Central memory CD4-positive, alpha-beta T cell (primary cell): ENCODE measurements around the gene CXXC1.
"Not testable (repeated sequence)": the region's sequence is repeated elsewhere in the genome, so short reads cannot be mapped to it uniquely, and the experiment has no call there.

Experiments used
- DNase-seq: peaks from one replicate; pipeline ENCODE4 v3.0.0; 2022

Gene CXXC1

GRCh38 chr18:50297621-50298442 is 10.3 kb upstream of the CXXC1 start:
- peak; percentile 60 for DNase-seq

GRCh38 chr18:50293039-50293438 is 5.5 kb upstream of the CXXC1 start:
- no peak for DNase-seq

- no peak for DNase-seq
Observed at GRCh38 chr18:50289108-50289443, 1.6 kb upstream of the CXXC1 start.

- not testable (repeated sequence) for DNase-seq
Observed at GRCh38 chr18:50288348-50289107, 1.0 kb upstream of the CXXC1 start.

GRCh38 chr18:50287028-50287440 is 458 bp downstream of the CXXC1 start:
- no peak for DNase-seq

GRCh38 chr18:50286391-50287027 is 983 bp downstream of the CXXC1 start:
- no peak for DNase-seq

- no peak for DNase-seq
Observed at GRCh38 chr18:50285631-50286321, 1.7 kb downstream of the CXXC1 start.

- DNase-seq: no peak
Observed at GRCh38 chr18:50285071-50285470, 2.4 kb downstream of the CXXC1 start.

GRCh38 chr18:50284255-50284885 is 3.1 kb downstream of the CXXC1 start:
- no peak for DNase-seq

- DNase-seq: no peak
Observed at GRCh38 chr18:50283469-50284209, 3.9 kb downstream of the CXXC1 start.

GRCh38 chr18:50282521-50283335 is 4.8 kb downstream of the CXXC1 start:
- DNase-seq: no peak

- DNase-seq: no peak
Observed at GRCh38 chr18:50281972-50282520, 5.4 kb downstream of the CXXC1 start.

- peak; percentile 98 for DNase-seq
Observed at GRCh38 chr18:50281295-50281971, 6.1 kb downstream of the CXXC1 start, which contains the start of gene MBD1. Gene MBD1 (minus strand): TSS chr18:50281523. CDS start chr18:50279992, 1,531 bp downstream.

- no peak for DNase-seq
Observed at GRCh38 chr18:50280707-50281294, 6.7 kb downstream of the CXXC1 start.

GRCh38 chr18:50279752-50280151 is 7.7 kb downstream of the CXXC1 start:
- DNase-seq: no peak

- no peak for DNase-seq
Observed at GRCh38 chr18:50277942-50278341, 9.6 kb downstream of the CXXC1 start.

GRCh38 chr18:50276452-50276851 is 11.0 kb downstream of the CXXC1 start:
- no peak for DNase-seq

GRCh38 chr18:50275503-50276036 is 11.9 kb downstream of the CXXC1 start:
- DNase-seq: no peak

- no peak for DNase-seq
Observed at GRCh38 chr18:50274941-50275340, 12.6 kb downstream of the CXXC1 start.
